ENCODE data around the gene GLT1D1. TPM values are rescaled to one million over a fixed set of nuclear protein-coding genes. Genes with fewer than 3 reads are reported as not detected.
A peak's percentile ranks its signal among the peaks of the same experiment; 100 is the strongest.

The GLT1D1 gene
- total RNA-seq, 2 donors from 2014 or later: 0.14 to 0.21 TPM

- peaks cover 31% of the 10 kb centered on the region for H3K36me3 Mint-ChIP-seq
- H3K9me3 Mint-ChIP-seq: no peaks in the 10 kb centered on the region
- H3K4me1 Mint-ChIP-seq (ENCODE audit: low read depth in 2 of 2): peaks cover 80 to 88% of the 10 kb centered on the region in 2 donors
- ATAC-seq (no peak), DNase-seq (ENCODE audit: low spot score) (no peak)
- peak overlapping the region; percentile 91 for H3K4me3 Mint-ChIP-seq
- peak overlapping the region; percentile 94 to 99 for H3K27ac Mint-ChIP-seq
- H3K27me3 Mint-ChIP-seq: no peaks in the 10 kb centered on the region
Measured at GRCh38 chr12:128815779-128816642, 37.3 kb upstream of the GLT1D1 start.

GRCh38 chr12:128816643-128816920, 36.7 kb upstream of the GLT1D1 start:
- Mint-ChIP-seq H3K4me3 (peak overlapping the region; percentile 91), H3K27me3 (no peaks in the 10 kb centered on the region), H3K27ac (peak overlapping the region; percentile 94 to 99), H3K36me3 (peaks cover 35% of the 10 kb centered on the region), H3K9me3 (no peaks in the 10 kb centered on the region), H3K4me1 (ENCODE audit: low read depth in 2 of 2) (peaks cover 81 to 88% of the 10 kb centered on the region in 2 donors)
- DNase-seq (ENCODE audit: low spot score) (no peak), ATAC-seq (no peak)

- ATAC-seq (peak; percentile 56 to 60), DNase-seq (ENCODE audit: low spot score) (peak; percentile 81)
- Mint-ChIP-seq H3K4me3 (peak overlapping the region; percentile 91), H3K27ac (peak overlapping the region; percentile 94 to 99), H3K27me3 (no peaks in the 10 kb centered on the region), H3K4me1 (ENCODE audit: low read depth in 2 of 2) (peaks cover 82 to 89% of the 10 kb centered on the region in 2 donors), H3K36me3 (peaks cover 35% of the 10 kb centered on the region), H3K9me3 (no peaks in the 10 kb centered on the region)
Measured at GRCh38 chr12:128817111-128818015, 35.9 kb upstream of the GLT1D1 start.

- DNase-seq (ENCODE audit: low spot score) (no peak), ATAC-seq (no peak)
- H3K27ac Mint-ChIP-seq: peak overlapping the region; percentile 94 to 99
- H3K9me3 Mint-ChIP-seq: no peaks in the 10 kb centered on the region
- peaks cover 33% of the 10 kb centered on the region for H3K36me3 Mint-ChIP-seq
- no peaks in the 10 kb centered on the region for H3K27me3 Mint-ChIP-seq
- peak overlapping the region; percentile 91 for H3K4me3 Mint-ChIP-seq
- H3K4me1 Mint-ChIP-seq (ENCODE audit: low read depth in 2 of 2): peaks cover 73 to 80% of the 10 kb centered on the region in 2 donors
Measured at GRCh38 chr12:128818065-128819022, 34.9 kb upstream of the GLT1D1 start.

- H3K27me3 Mint-ChIP-seq: no peaks in the 10 kb centered on the region
- peak overlapping the region; percentile 88 for H3K4me3 Mint-ChIP-seq
- peaks cover 23% of the 10 kb centered on the region for H3K36me3 Mint-ChIP-seq
- H3K27ac Mint-ChIP-seq: peak overlapping the region; percentile 94 to 99
- peaks cover 61 to 68% of the 10 kb centered on the region in 2 donors for H3K4me1 Mint-ChIP-seq (ENCODE audit: low read depth in 2 of 2)
- H3K9me3 Mint-ChIP-seq: no peaks in the 10 kb centered on the region
- no peak for ATAC-seq
- no peak for DNase-seq (ENCODE audit: low spot score)
Measured at GRCh38 chr12:128819293-128820144, 33.8 kb upstream of the GLT1D1 start.

- ATAC-seq: no peak
- Mint-ChIP-seq H3K27me3 (no peaks in the 10 kb centered on the region), H3K4me3 (peak overlapping the region; percentile 88), H3K4me1 (ENCODE audit: low read depth in 2 of 2) (peaks cover 57 to 67% of the 10 kb centered on the region in 2 donors), H3K9me3 (no peaks in the 10 kb centered on the region), H3K27ac (peak overlapping the region; percentile 94 to 99), H3K36me3 (peaks cover 18% of the 10 kb centered on the region)
- no peak for DNase-seq (ENCODE audit: low spot score)
Measured at GRCh38 chr12:128820253-128820652, 33.0 kb upstream of the GLT1D1 start.

GRCh38 chr12:128820723-128821432, 32.4 kb upstream of the GLT1D1 start:
- Mint-ChIP-seq H3K9me3 (no peaks in the 10 kb centered on the region), H3K27me3 (no peaks in the 10 kb centered on the region), H3K27ac (peak overlapping the region; percentile 94 to 99), H3K4me1 (ENCODE audit: low read depth in 2 of 2) (peaks cover 53 to 61% of the 10 kb centered on the region in 2 donors), H3K4me3 (peak overlapping the region; percentile 88), H3K36me3 (peaks cover 18% of the 10 kb centered on the region)
- no peak for DNase-seq (ENCODE audit: low spot score)
- ATAC-seq: peak in 1 of 2 donors; percentile 50

- peak; percentile 44 to 45 for ATAC-seq
- Mint-ChIP-seq H3K27me3 (no peaks in the 10 kb centered on the region), H3K4me3 (peak overlapping the region; percentile 80), H3K9me3 (no peaks in the 10 kb centered on the region), H3K36me3 (peaks cover 14% of the 10 kb centered on the region), H3K4me1 (ENCODE audit: low read depth in 2 of 2) (peaks cover 39 to 44% of the 10 kb centered on the region in 2 donors), H3K27ac (peak overlapping the region; percentile 50 to 71)
- DNase-seq (ENCODE audit: low spot score): no peak
Measured at GRCh38 chr12:128823216-128823915, 29.9 kb upstream of the GLT1D1 start.

- no peaks in the 10 kb centered on the region for H3K9me3 Mint-ChIP-seq
- H3K27me3 Mint-ChIP-seq: no peaks in the 10 kb centered on the region
- peak within 1 kb of the TSS; percentile 71 to 80 for H3K27ac Mint-ChIP-seq
- peaks cover 14% of the 10 kb centered on the region for H3K36me3 Mint-ChIP-seq
- peak within 1 kb of the TSS; percentile 80 for H3K4me3 Mint-ChIP-seq
- ATAC-seq (peak; percentile 95 to 97), DNase-seq (ENCODE audit: low spot score) (peak; percentile 98)
- H3K4me1 Mint-ChIP-seq (ENCODE audit: low read depth in 2 of 2): peaks cover 37 to 42% of the 10 kb centered on the region in 2 donors
Measured at GRCh38 chr12:128823916-128824839, 29.1 kb upstream of the GLT1D1 start, which contains the start of gene SLC15A4. Gene SLC15A4 (minus strand): TSS chr12:128823958. CDS start chr12:128823943, 15 bp downstream.

- Mint-ChIP-seq H3K9me3 (no peaks in the 10 kb centered on the region), H3K27ac (no peak overlapping the region), H3K27me3 (no peaks in the 10 kb centered on the region), H3K4me1 (ENCODE audit: low read depth in 2 of 2) (peaks cover 35 to 44% of the 10 kb centered on the region in 2 donors), H3K36me3 (peaks cover 10% of the 10 kb centered on the region), H3K4me3 (no peak overlapping the region)
- DNase-seq (ENCODE audit: low spot score) (no peak), ATAC-seq (no peak)
Measured at GRCh38 chr12:128825835-128826234, 27.4 kb upstream of the GLT1D1 start.

Measured in natural killer cell treated with Interleukin-12 subunit alpha and Interleukin-12 subunit beta and Interleukin-15 and Interleukin-18, amount 100 ng/mL, for 72 hours (primary cell).